Karpas-422 (cell line): ENCODE results near the gene TRIM68. TPM values are rescaled to one million over a fixed set of nuclear protein-coding genes. Genes with fewer than 3 reads are reported as not detected.

Experiments
- DNase-seq: peaks from one replicate; pipeline ENCODE4 v3.0.0-alpha.2; 2015
- H2AFZ ChIP-seq: fragments of 200-600 bp; sonication (generic); 2 replicates; pipeline ENCODE4 v1.6.1; 2014; ENCODE audit warnings: antibody characterized with exemption, low read length, mixed read lengths
- H3K27ac ChIP-seq: fragments of 200-600 bp; sonication (generic); 2 replicates; pipeline ENCODE4 v1.5.1; 2014; ENCODE audit warnings: mild to moderate bottlenecking, low read length, moderate library complexity
- H3K27me3 ChIP-seq: fragments of 200-600 bp; sonication (generic); 2 replicates; pipeline ENCODE4 v1.6.1; 2014; ENCODE audit warnings: low read length, mixed read lengths
- H3K36me3 ChIP-seq: fragments of 200-600 bp; sonication (generic); 2 replicates; pipeline ENCODE4 v1.6.1; 2014; ENCODE audit warnings: low read length, mixed read lengths; ENCODE audit not compliant: insufficient read depth
- H3K4me1 ChIP-seq: fragments of 200-600 bp; sonication (generic); 2 replicates; pipeline ENCODE4 v1.6.1; 2014; ENCODE audit warnings: mild to moderate bottlenecking, low read length, mixed read lengths
- H3K4me2 ChIP-seq: fragments of 200-600 bp; sonication (generic); 2 replicates; pipeline ENCODE4 v1.6.1; 2014; ENCODE audit warnings: low read length, low read depth, mild to moderate bottlenecking; ENCODE audit not compliant: poor library complexity, severe bottlenecking
- H3K4me3 ChIP-seq: fragments of 200-600 bp; sonication (generic); 2 replicates; pipeline ENCODE4 v1.5.1; 2014; ENCODE audit warnings: mild to moderate bottlenecking, antibody characterized with exemption, low read length, mixed read lengths
- H3K79me2 ChIP-seq: fragments of 200-600 bp; sonication (generic); 2 replicates; pipeline ENCODE4 v1.6.1; 2014; ENCODE audit warnings: mild to moderate bottlenecking, low read length, mixed read lengths
- H3K9ac ChIP-seq: fragments of 200-600 bp; sonication (generic); 2 replicates; pipeline ENCODE4 v1.6.0; 2014; ENCODE audit warnings: low read length
- H3K9me2 ChIP-seq: fragments of 200-600 bp; sonication (generic), shearing (Covaris generic); replicated peaks from 2 replicates; pipeline ENCODE4 v1.6.0; 2014; ENCODE audit warnings: mild to moderate bottlenecking, low read length, moderate library complexity; ENCODE audit not compliant: insufficient read depth
- H3K9me3 ChIP-seq: fragments of 300-700, 200-600 bp; sonication (generic); 2 replicates; pipeline ENCODE4 v1.6.1; 2014; ENCODE audit warnings: low read length, mixed read lengths
- H4K20me1 ChIP-seq: fragments of 200-600 bp; sonication (generic); 2 replicates; pipeline ENCODE4 v1.6.1; 2014; ENCODE audit warnings: mild to moderate bottlenecking, antibody characterized with exemption, low read length, low read depth; ENCODE audit not compliant: insufficient read depth
- total RNA-seq: library from RNA; depleted of rRNA; stranded (reverse); fragments of >200 nt; shearing (Covaris generic); gene quantifications from 2 replicates; pipeline ENCODE4 v1.2.3, GENCODE V29; 2014; ENCODE audit warnings: low replicate concordance

TRIM68 gene
- total RNA-seq, 1 experiment from 2014 or later: 17.5 TPM

- H4K20me1 ChIP-seq: no peaks in the 10 kb centered on the region
- H3K4me1 ChIP-seq: no peaks in the 10 kb centered on the region
- H3K4me2 ChIP-seq: no peak overlapping the region
- no peak overlapping the region for H3K4me3 ChIP-seq
- DNase-seq: no peak
- H3K9ac ChIP-seq: no peak overlapping the region
- no peaks in the 10 kb centered on the region for H3K27me3 ChIP-seq
- H3K79me2 ChIP-seq: no peaks in the 10 kb centered on the region
- H3K9me2 ChIP-seq: no peaks in the 10 kb centered on the region
- H3K9me3 ChIP-seq: no peaks in the 10 kb centered on the region
- H3K36me3 ChIP-seq: no peaks in the 10 kb centered on the region
- H2AFZ ChIP-seq: no peak overlapping the region
- no peak overlapping the region for H3K27ac ChIP-seq
Observed at GRCh38 chr11:4615856-4616444, 7.9 kb upstream of the TRIM68 start.

- H3K9ac ChIP-seq: no peak overlapping the region
- H3K27me3 ChIP-seq: no peaks in the 10 kb centered on the region
- no peak overlapping the region for H2AFZ ChIP-seq
- H3K27ac ChIP-seq: no peak overlapping the region
- H3K79me2 ChIP-seq: peaks cover 6% of the 10 kb centered on the region
- H3K9me2 ChIP-seq: no peaks in the 10 kb centered on the region; the same call in 1 of the 2 replicates
- no peaks in the 10 kb centered on the region for H3K9me3 ChIP-seq
- no peak overlapping the region for H3K4me2 ChIP-seq
- DNase-seq: no peak
- H3K4me1 ChIP-seq: peaks cover 12% of the 10 kb centered on the region
- H4K20me1 ChIP-seq: no peaks in the 10 kb centered on the region
- H3K36me3 ChIP-seq: no peaks in the 10 kb centered on the region
- no peak overlapping the region for H3K4me3 ChIP-seq
Observed at GRCh38 chr11:4611986-4612385, 4.0 kb upstream of the TRIM68 start.

GRCh38 chr11:4610258-4610935 lies 2.4 kb upstream of the TRIM68 start:
- Histone ChIP-seq H3K4me3 (no peak overlapping the region), H3K4me2 (no peak overlapping the region), H3K4me1 (peaks cover 22% of the 10 kb centered on the region), H3K36me3 (peaks cover 4% of the 10 kb centered on the region; the same call in 1 of the 2 replicates), H4K20me1 (no peaks in the 10 kb centered on the region), H3K27me3 (no peaks in the 10 kb centered on the region), H3K79me2 (peaks cover 22% of the 10 kb centered on the region), H2AFZ (peak overlapping the region; percentile 98), H3K9ac (no peak overlapping the region), H3K9me2 (no peaks in the 10 kb centered on the region; the same call in 1 of the 2 replicates), H3K9me3 (no peaks in the 10 kb centered on the region), H3K27ac (no peak overlapping the region)
- peak; percentile 45 for DNase-seq

- H2AFZ ChIP-seq: peak overlapping the region; percentile 44; the same call in 1 of the 2 replicates
- H3K36me3 ChIP-seq: peaks cover 8% of the 10 kb centered on the region; the same call in 1 of the 2 replicates
- no peak for DNase-seq
- H4K20me1 ChIP-seq: no peaks in the 10 kb centered on the region
- H3K27me3 ChIP-seq: no peaks in the 10 kb centered on the region
- H3K9me2 ChIP-seq: no peaks in the 10 kb centered on the region; the same call in 1 of the 2 replicates
- H3K4me2 ChIP-seq: peak overlapping the region; percentile 80
- H3K4me3 ChIP-seq: peak overlapping the region; percentile 83
- H3K9me3 ChIP-seq: no peaks in the 10 kb centered on the region
- H3K27ac ChIP-seq: peak overlapping the region; percentile 64
- H3K9ac ChIP-seq: peak overlapping the region; percentile 85
- peaks cover 26% of the 10 kb centered on the region for H3K79me2 ChIP-seq
- peaks cover 22% of the 10 kb centered on the region for H3K4me1 ChIP-seq
Observed at GRCh38 chr11:4607096-4607495, 935 bp downstream of the TRIM68 start.

GRCh38 chr11:4606231-4607015 lies 1.6 kb downstream of the TRIM68 start:
- no peaks in the 10 kb centered on the region for H4K20me1 ChIP-seq
- H3K9me3 ChIP-seq: no peaks in the 10 kb centered on the region
- H3K36me3 ChIP-seq: peaks cover 8% of the 10 kb centered on the region; the same call in 1 of the 2 replicates
- peaks cover 26% of the 10 kb centered on the region for H3K79me2 ChIP-seq
- no peak overlapping the region for H3K27ac ChIP-seq
- H3K27me3 ChIP-seq: no peaks in the 10 kb centered on the region
- peak overlapping the region; percentile 83 for H3K4me3 ChIP-seq
- H3K4me1 ChIP-seq: peaks cover 22% of the 10 kb centered on the region
- no peaks in the 10 kb centered on the region; the same call in 1 of the 2 replicates for H3K9me2 ChIP-seq
- H2AFZ ChIP-seq: no peak overlapping the region
- no peak for DNase-seq
- peak overlapping the region; percentile 80 for H3K4me2 ChIP-seq
- H3K9ac ChIP-seq: peak overlapping the region; percentile 85

- Histone ChIP-seq H3K9ac (no peak overlapping the region), H3K36me3 (peaks cover 8% of the 10 kb centered on the region; the same call in 1 of the 2 replicates), H4K20me1 (no peaks in the 10 kb centered on the region), H3K79me2 (peaks cover 26% of the 10 kb centered on the region), H3K4me1 (peaks cover 18% of the 10 kb centered on the region), H3K4me2 (no peak overlapping the region), H3K4me3 (no peak overlapping the region), H3K27me3 (no peaks in the 10 kb centered on the region), H2AFZ (no peak overlapping the region), H3K9me3 (no peaks in the 10 kb centered on the region), H3K9me2 (no peaks in the 10 kb centered on the region; the same call in 1 of the 2 replicates), H3K27ac (no peak overlapping the region)
- DNase-seq: no peak
Observed at GRCh38 chr11:4605057-4605456, 3.0 kb downstream of the TRIM68 start.

- Histone ChIP-seq H3K4me3 (no peak within 1 kb of the TSS), H3K9ac (no peak within 1 kb of the TSS), H3K79me2 (no peaks in the 10 kb centered on the region), H2AFZ (no peak within 1 kb of the TSS), H3K36me3 (peaks cover 3% of the 10 kb centered on the region; the same call in 1 of the 2 replicates), H3K27me3 (no peaks in the 10 kb centered on the region), H4K20me1 (no peaks in the 10 kb centered on the region), H3K27ac (no peak within 1 kb of the TSS), H3K4me2 (no peak within 1 kb of the TSS), H3K9me2 (no peaks in the 10 kb centered on the region), H3K9me3 (no peaks in the 10 kb centered on the region), H3K4me1 (no peaks in the 10 kb centered on the region)
- no peak for DNase-seq
Observed at GRCh38 chr11:4593739-4594138, 14.3 kb downstream of the TRIM68 start, which contains the start of gene OR52I1. OR52I1 (plus strand) TSS chr11:4594039; CDS start chr11:4594039, 0 bp downstream.

GRCh38 chr11:4589017-4589416 lies 19.0 kb downstream of the TRIM68 start:
- H3K27me3 ChIP-seq: no peaks in the 10 kb centered on the region
- H3K9me2 ChIP-seq: no peaks in the 10 kb centered on the region
- no peaks in the 10 kb centered on the region for H3K79me2 ChIP-seq
- H2AFZ ChIP-seq: no peak overlapping the region
- DNase-seq: no peak
- no peak overlapping the region for H3K9ac ChIP-seq
- H4K20me1 ChIP-seq: no peaks in the 10 kb centered on the region
- H3K36me3 ChIP-seq: no peaks in the 10 kb centered on the region
- no peak overlapping the region for H3K4me2 ChIP-seq
- no peak overlapping the region for H3K4me3 ChIP-seq
- H3K27ac ChIP-seq: no peak overlapping the region
- no peaks in the 10 kb centered on the region for H3K4me1 ChIP-seq
- no peaks in the 10 kb centered on the region for H3K9me3 ChIP-seq
